ENCODE results near the gene CABP1. TPM values are rescaled to one million over a fixed set of nuclear protein-coding genes. Genes with fewer than 3 reads are reported as not detected.

CABP1 gene
- total and polyA plus RNA-seq, 10 of the 15 experiments (the other 5 are each of a cell fraction or from before 2014, with no cell fraction given), result 0.16 to 2.4 (median 0.80) TPM; not detected in 2

DNA sequence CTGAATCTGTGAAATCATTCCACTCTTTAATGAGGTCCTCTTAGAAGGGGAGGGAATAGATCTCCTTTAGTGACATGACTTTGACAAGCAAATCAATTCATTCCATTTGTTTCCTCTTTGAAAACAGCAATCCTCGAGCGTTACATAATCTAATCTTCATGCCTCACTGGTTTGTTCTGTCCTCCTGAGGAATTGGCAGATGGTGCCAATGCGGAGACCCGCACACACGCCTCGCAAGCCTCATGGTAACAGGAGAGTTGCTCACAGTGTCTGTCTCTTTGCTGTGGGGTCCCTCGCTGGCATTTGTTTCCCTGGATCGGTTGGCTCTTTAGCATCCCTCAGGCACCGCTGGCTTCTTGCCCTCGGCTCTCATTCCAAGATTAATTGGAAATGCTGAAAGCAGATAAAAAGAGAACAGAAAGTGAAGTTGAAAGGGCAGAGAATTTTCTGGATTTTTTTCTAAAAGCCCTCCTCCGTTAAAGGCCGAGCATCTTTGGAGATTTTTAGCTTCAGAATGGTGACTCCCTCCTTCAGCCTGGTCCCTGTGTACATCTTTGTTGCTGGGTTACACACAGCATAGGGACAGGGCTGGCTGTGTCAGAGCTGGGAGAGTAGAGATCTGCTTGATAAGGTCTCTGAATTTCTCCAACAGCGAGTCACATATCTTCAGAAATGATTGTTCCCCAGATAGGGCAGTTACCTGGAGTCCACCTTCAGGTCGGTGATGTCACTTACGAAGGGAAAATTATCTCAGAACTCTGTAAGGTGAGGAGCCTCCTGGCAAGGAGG is 10.1 kb upstream of the CABP1 start:
- POLR2A ChIA-PET, result no interaction called here
- H3K4me1 ChIP-seq (ENCODE audit: control insufficient read depth, insufficient read depth, low read length), result no peaks in the 10 kb centered on the region

More for the DNA sequence above, 10.1 kb upstream of the CABP1 start:
- no peak overlapping the region for H3K4me3 ChIP-seq
- DNase-seq (ENCODE audit: low read depth, low spot score), result no peak
- RAD21 ChIA-PET (ENCODE audit: unreplicated experiment), result no interaction called here
- ATAC-seq, result no peak
- no peak overlapping the region for H3K27ac ChIP-seq (ENCODE audit: control insufficient read depth, insufficient read depth)
- no peak overlapping the region for H2AFZ ChIP-seq (ENCODE audit: control insufficient read depth, low read depth, low read length)
- no peaks in the 10 kb centered on the region; a peak in 1 of 4 replicates for H3K27me3 ChIP-seq (replicated peaks in 1 of 2; ENCODE audit: control insufficient read depth in 2 of 2, insufficient read depth in 2 of 2, low read length in 1 of 2)
- SMC1A ChIA-PET (ENCODE audit: uncharacterized antibody, unreplicated experiment), result interaction anchor here (1.0 kb wide), 1 partner anchor 56 kb away, joined by 3 read pairs; no protein-coding TSS in a partner anchor
- H3K4me2 ChIP-seq (ENCODE audit: control insufficient read depth, insufficient read depth), result no peak overlapping the region
- no peaks in the 10 kb centered on the region for H3K36me3 ChIP-seq (ENCODE audit: control insufficient read depth in 2 of 2, insufficient read depth in 2 of 2, low read length in 1 of 2)
- intact Hi-C loops (cut with micrococcal nuclease; ENCODE audit: unreplicated experiment), result no loop called here
- 60% methylated on average over 15 of the region's 15 CpGs for WGBS (ENCODE audit: insufficient coverage, insufficient replicate concordance, low lambda C conversion rate, missing lambda C conversion rate)
- TF ChIP-seq RUNX3 (IDR thresholded peaks at IDR 0.05; ENCODE audit: low read length), result no peak
- no peak for TF ChIP-seq ZNF622 (IDR thresholded peaks at IDR 0.05)
- TF ChIP-seq, protein P1, sequence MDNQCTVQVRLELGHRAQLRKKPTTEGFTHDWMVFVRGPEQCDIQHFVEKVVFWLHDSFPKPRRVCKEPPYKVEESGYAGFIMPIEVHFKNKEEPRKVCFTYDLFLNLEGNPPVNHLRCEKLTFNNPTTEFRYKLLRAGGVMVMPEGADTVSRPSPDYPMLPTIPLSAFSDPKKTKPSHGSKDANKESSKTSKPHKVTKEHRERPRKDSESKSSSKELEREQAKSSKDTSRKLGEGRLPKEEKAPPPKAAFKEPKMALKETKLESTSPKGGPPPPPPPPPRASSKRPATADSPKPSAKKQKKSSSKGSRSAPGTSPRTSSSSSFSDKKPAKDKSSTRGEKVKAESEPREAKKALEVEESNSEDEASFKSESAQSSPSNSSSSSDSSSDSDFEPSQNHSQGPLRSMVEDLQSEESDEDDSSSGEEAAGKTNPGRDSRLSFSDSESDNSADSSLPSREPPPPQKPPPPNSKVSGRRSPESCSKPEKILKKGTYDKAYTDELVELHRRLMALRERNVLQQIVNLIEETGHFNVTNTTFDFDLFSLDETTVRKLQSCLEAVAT (IDR thresholded peaks at IDR 0.05), result no peak
- no peak for TF ChIP-seq FOS (IDR thresholded peaks at IDR 0.05; ENCODE audit: borderline replicate concordance, extremely low read depth, insufficient read length)
- no peak for TF ChIP-seq ZZZ3 (IDR thresholded peaks at IDR 0.05; ENCODE audit: control insufficient read depth, insufficient read length, low read depth)
- TF ChIP-seq POU2F2 (IDR thresholded peaks at IDR 0.05; ENCODE audit: borderline replicate concordance, low read depth, low read length), result no peak
- FAIRE-seq, result no peak
- CTCF ChIA-PET, result interaction anchor here (0.8 to 1.8 kb wide), 2 partner anchors 17 kb away, joined by 3 to 4 read pairs; no protein-coding TSS in a partner anchor
- H4K20me1 ChIP-seq (ENCODE audit: control insufficient read depth, insufficient read depth), result no peaks in the 10 kb centered on the region
- no peaks in the 10 kb centered on the region for H3K79me2 ChIP-seq (ENCODE audit: control insufficient read depth, insufficient read depth, low read length)
- no TSS peak for BruUV-seq (replicated peaks)
- H3K9me3 ChIP-seq (replicated peaks; ENCODE audit: control insufficient read depth, insufficient read depth, low read length), result no peaks in the 10 kb centered on the region
- in situ Hi-C loops (cut with MboI), result no loop called here
- no peak overlapping the region for H3K9ac ChIP-seq (ENCODE audit: control insufficient read depth, insufficient read depth, low read length)
